H1 (cell line): ENCODE results near the gene OR13J1. TPM values are rescaled to one million over a fixed set of nuclear protein-coding genes. Genes with fewer than 3 reads are reported as not detected.

Experiments used
- CTCF ChIA-PET: fragments of 300-600 bp; sonication (Branson Sonifier 250); formaldehyde crosslinking; loops from one replicate; lab custom pipeline; 2021; ENCODE audit not compliant: partially characterized antibody; lab: Charles Lee
- POLR2A ChIA-PET: fragments of 300-600 bp; sonication (Branson Sonifier 250); formaldehyde crosslinking; loops from one replicate; lab custom pipeline; 2021; ENCODE audit warnings: inconsistent platforms; ENCODE audit not compliant: partially characterized antibody; lab: Charles Lee
- DNase-seq, 2 experiments: peaks; one replicate each; pipeline versions ENCODE4 v3.0.0 to v3.0.0-alpha.2; 2010 to 2022; ENCODE audit warnings: low spot score in 2 of 2, low read depth in 1 of 2, mixed read lengths in 1 of 2
- FAIRE-seq: peaks from 2 replicates; lab custom pipeline; 2011; peaks lifted over from hg19 to GRCh38; lab: Jason Lieb, UNC
- H2AFZ ChIP-seq: 2 replicates; pipeline ENCODE4 v1.8.1; 2012; ENCODE audit warnings: low read length, inconsistent platforms
- H2AK5ac ChIP-seq: 2 replicates; pipeline ENCODE4 v1.6.1; 2013; ENCODE audit warnings: low read depth, low read length
- H2BK120ac ChIP-seq: replicated peaks from 2 replicates; pipeline ENCODE3; 2013; ENCODE audit warnings: low read depth, low read length, inconsistent platforms
- H2BK12ac ChIP-seq: 2 replicates; pipeline ENCODE4 v1.6.1; 2013; ENCODE audit warnings: low read depth, low read length
- H2BK15ac ChIP-seq: 2 replicates; pipeline ENCODE4 v1.6.1; 2013; ENCODE audit warnings: low read length
- H2BK20ac ChIP-seq: 2 replicates; pipeline ENCODE4 v1.6.1; 2013; ENCODE audit warnings: low read length
- H2BK5ac ChIP-seq: 2 replicates; pipeline ENCODE4 v1.6.1; 2013; ENCODE audit warnings: low read depth, low read length
- H3K14ac ChIP-seq: 2 replicates; pipeline ENCODE4 v1.6.1; 2013; ENCODE audit warnings: inconsistent platforms; ENCODE audit not compliant: insufficient read length
- H3K18ac ChIP-seq: 2 replicates; pipeline ENCODE4 v1.6.1; 2013; ENCODE audit warnings: low read length; ENCODE audit errors: extremely low read depth
- H3K23ac ChIP-seq: 2 replicates; pipeline ENCODE4 v1.6.1; 2013; ENCODE audit warnings: inconsistent platforms; ENCODE audit not compliant: insufficient read length
- H3K23me2 ChIP-seq: 2 replicates; pipeline ENCODE4 v1.6.1; 2013; ENCODE audit warnings: low read depth, low read length
- H3K27ac ChIP-seq: 2 replicates; pipeline ENCODE4 v1.6.1; 2011; ENCODE audit warnings: low read depth, low read length, inconsistent platforms
- H3K27me3 ChIP-seq, 4 experiments: replicated peaks in 1 of 4; 1 replicate in 1 of 4; 2 replicates in 3 of 4; pipeline versions ENCODE4 v1.6.1 to v1.8.1; 2011 to 2013; ENCODE audit warnings: low read length in 3 of 4, mild to moderate bottlenecking in 3 of 4, inconsistent platforms in 2 of 4, mixed read lengths in 2 of 4, moderate library complexity in 1 of 4; ENCODE audit not compliant: control insufficient read depth in 3 of 4, insufficient read depth in 3 of 4; ENCODE audit errors: extremely low read depth in 1 of 4
- H3K36me3 ChIP-seq, 4 experiments: 2 replicates each; pipeline versions ENCODE4 v1.6.1 to v1.8.1; 2011 to 2013; ENCODE audit warnings: mild to moderate bottlenecking in 4 of 4, low read length in 3 of 4, moderate library complexity in 2 of 4, control low read depth in 1 of 4, inconsistent platforms in 1 of 4; ENCODE audit not compliant: insufficient read depth in 4 of 4, control insufficient read depth in 2 of 4
- H3K4ac ChIP-seq: replicated peaks from 2 replicates; pipeline ENCODE3; 2013; ENCODE audit warnings: low read length, low read depth, mixed read lengths, inconsistent platforms; ENCODE audit not compliant: insufficient read length
- H3K4me1 ChIP-seq, 4 experiments: replicated peaks in 1 of 4; 1 replicate in 1 of 4; 2 replicates in 3 of 4; pipeline versions ENCODE4 v1.6.1 to v1.8.1; 2011 to 2013; ENCODE audit warnings: low read length in 3 of 4, inconsistent platforms in 2 of 4, mixed read lengths in 1 of 4; ENCODE audit not compliant: insufficient read depth in 4 of 4, control insufficient read depth in 3 of 4
- H3K4me2 ChIP-seq, 2 experiments: 2 replicates each; pipeline versions ENCODE4 v1.6.1 to v1.8.1; 2011 to 2013; ENCODE audit warnings: low read depth in 2 of 2, low read length in 2 of 2, control low read depth in 1 of 2, inconsistent platforms in 1 of 2, mild to moderate bottlenecking in 1 of 2; ENCODE audit not compliant: insufficient read depth in 1 of 2
- H3K4me3 ChIP-seq, 4 experiments: fragments of 200-600, 300-600 bp in 1 of 4; sonication (generic), shearing (Covaris generic), sonication (Bioruptor Twin) in 1 of 4; 2 replicates each; pipeline versions ENCODE4 v1.5.1 to v1.8.1; 2011 to 2016; ENCODE audit warnings: low read length in 4 of 4, low read depth in 3 of 4, control low read depth in 2 of 4, inconsistent platforms in 2 of 4, mild to moderate bottlenecking in 2 of 4, mixed read lengths in 1 of 4, moderate library complexity in 1 of 4; ENCODE audit not compliant: insufficient read depth in 2 of 4; ENCODE audit errors: extremely low read depth in 1 of 4
- H3K56ac ChIP-seq: replicated peaks from 2 replicates; pipeline ENCODE3; 2013; ENCODE audit warnings: low read depth, mild to moderate bottlenecking, mixed read lengths, low read length, inconsistent platforms; ENCODE audit not compliant: insufficient read length
- H3K79me1 ChIP-seq: 2 replicates; pipeline ENCODE4 v1.6.1; 2013; ENCODE audit warnings: low read depth, low read length, control low read depth
- H3K79me2 ChIP-seq, 2 experiments: 2 replicates each; pipeline versions ENCODE4 v1.6.1 to v1.8.1; 2012 to 2013; ENCODE audit warnings: low read length in 2 of 2, mild to moderate bottlenecking in 2 of 2, inconsistent platforms in 1 of 2; ENCODE audit not compliant: insufficient read depth in 2 of 2, control insufficient read depth in 1 of 2
- H3K9ac ChIP-seq, 4 experiments: replicated peaks in 1 of 4; 1 replicate in 1 of 4; 2 replicates in 3 of 4; pipeline versions ENCODE4 v1.6.1 to v1.8.1; 2011 to 2013; ENCODE audit warnings: low read depth in 3 of 4, low read length in 3 of 4, control low read depth in 2 of 4, mild to moderate bottlenecking in 2 of 4, moderate library complexity in 2 of 4, inconsistent platforms in 1 of 4; ENCODE audit errors: extremely low read depth in 1 of 4
- H3K9me3 ChIP-seq, 2 experiments: 2 replicates each; pipeline versions ENCODE4 v1.6.1 to v1.8.1; 2012 to 2013; ENCODE audit warnings: mild to moderate bottlenecking in 2 of 2, moderate library complexity in 2 of 2, control low read depth in 1 of 2, inconsistent platforms in 1 of 2, low read depth in 1 of 2, low read length in 1 of 2, mixed read lengths in 1 of 2; ENCODE audit not compliant: insufficient read depth in 2 of 2
- H4K20me1 ChIP-seq, 2 experiments: replicated peaks in 1 of 2; 2 replicates each; pipeline versions ENCODE3 to v1.8.1; 2011 to 2013; ENCODE audit warnings: inconsistent platforms in 2 of 2, low read length in 2 of 2, mild to moderate bottlenecking in 1 of 2; ENCODE audit not compliant: insufficient read depth in 2 of 2, control insufficient read depth in 1 of 2
- H4K5ac ChIP-seq: 2 replicates; pipeline ENCODE4 v1.6.1; 2013; ENCODE audit warnings: low read length, low read depth, mixed read lengths, inconsistent platforms; ENCODE audit not compliant: insufficient read length
- H4K8ac ChIP-seq: 2 replicates; pipeline ENCODE4 v1.8.0; 2013; ENCODE audit warnings: mild to moderate bottlenecking, moderate library complexity, low read length, inconsistent platforms; ENCODE audit not compliant: insufficient read depth; ENCODE audit errors: extremely low read depth
- H4K91ac ChIP-seq: replicated peaks from 2 replicates; pipeline ENCODE3; 2013; ENCODE audit warnings: low read length, mixed read lengths, inconsistent platforms; ENCODE audit not compliant: insufficient read length
- CHD1 ChIP-seq: IDR thresholded peaks from 2 replicates; pipeline ENCODE4 v1.6.1; 2012; ENCODE audit warnings: low read depth, low read length, improper control_type of control experiment
- CHD2 ChIP-seq: IDR thresholded peaks from 2 replicates; pipeline ENCODE4 v1.6.1; 2012; ENCODE audit warnings: low read length, improper control_type of control experiment
- EZH2 ChIP-seq: fragments of 200-600 bp; sonication (generic); IDR thresholded peaks from 2 replicates; pipeline ENCODE4 v1.7.1; 2012; ENCODE audit warnings: low read depth, mild to moderate bottlenecking, moderate library complexity, low read length, inconsistent platforms; ENCODE audit not compliant: severe bottlenecking
- FOSL1 ChIP-seq: IDR thresholded peaks from 2 replicates; pipeline ENCODE4 v1.6.1; 2011; ENCODE audit warnings: mild to moderate bottlenecking, low read depth, low read length, moderate library complexity; ENCODE audit not compliant: insufficient read depth
- JUND ChIP-seq: IDR thresholded peaks from 2 replicates; pipeline ENCODE4 v1.6.1; 2011; ENCODE audit warnings: mild to moderate bottlenecking, improper control_type of control experiment, low read length
- KDM1A ChIP-seq: fragments of 200-600, 300-600 bp; sonication (generic); IDR thresholded peaks from 2 replicates; pipeline ENCODE4 v1.7.1; 2016; ENCODE audit warnings: mild to moderate bottlenecking, low read length, borderline replicate concordance
- KDM5A ChIP-seq: fragments of 200-600 bp; IDR thresholded peaks from 2 replicates; pipeline ENCODE4 v1.7.1; 2012; ENCODE audit warnings: mild to moderate bottlenecking, low read length, inconsistent platforms, mixed read lengths
- PHF8 ChIP-seq: fragments of 200-600 bp; sonication (generic); conservative IDR thresholded peaks from 2 replicates; pipeline ENCODE4 v1.7.1; 2012; ENCODE audit warnings: low read depth, mild to moderate bottlenecking, inconsistent platforms, low read length, moderate library complexity
- SIRT6 ChIP-seq: IDR thresholded peaks from one replicate; pipeline ENCODE4 v1.7.1; 2012; ENCODE audit warnings: low read length, inconsistent platforms
- SRF ChIP-seq: IDR thresholded peaks from 2 replicates; pipeline ENCODE4 v1.6.1; 2011; ENCODE audit warnings: mild to moderate bottlenecking, low read depth, low read length, moderate library complexity
- TAF1 ChIP-seq: IDR thresholded peaks from 2 replicates; pipeline ENCODE4 v1.6.1; 2011; ENCODE audit warnings: mild to moderate bottlenecking, low read depth, low read length
- WGBS, 2 experiments: shearing (Covaris generic) in 1 of 2; methylation state at CpG; one replicate each; pipeline versions ENCODE4 v1.1.6 to v1.1.7; 2013 to 2015; ENCODE audit warnings: low lambda C conversion rate in 2 of 2, mixed read lengths in 2 of 2, inconsistent platforms in 1 of 2, low coverage in 1 of 2, missing lambda C conversion rate in 1 of 2; ENCODE audit not compliant: insufficient replicate concordance in 2 of 2, insufficient coverage in 1 of 2, insufficient read length in 1 of 2; ENCODE audit errors: extremely low coverage in 1 of 2, missing lambda C conversion rate in 1 of 2; 5-methylcytosine and 5-hydroxymethylcytosine counted together
- polyA plus RNA-seq, 7 experiments: library from polyadenylated mRNA; depleted of rRNA in 3 of 7; stranded (reverse) in 5 of 7; unstranded in 2 of 7; fragments of >200 nt in 5 of 7; fragments of 200-250 nt in 2 of 7; gene quantifications; 1 replicate in 5 of 7; 2 replicates in 1 of 7; 4 replicates in 1 of 7; pipeline versions ENCODE4 v1.2.1 to v1.2.3, GENCODE V29; 2011 to 2013; ENCODE audit warnings: missing spikeins in 2 of 7, mixed read lengths in 2 of 7
- total RNA-seq: library from RNA; stranded (reverse); fragmentation: NEBNext Ultra II Directional; extraction: Animal tissue kit (Norgen Biotek cat#: 25700); gene quantifications from 2 replicates; pipeline ENCODE4 v1.2.1, GENCODE V29; 2021
- TF ChIP-seq, protein P1 (sequence below): IDR thresholded peaks from 2 replicates; pipeline ENCODE4 v1.6.1; 2011; ENCODE audit warnings: low read depth, mild to moderate bottlenecking, low read length; ENCODE audit not compliant: insufficient read depth
- TF ChIP-seq, protein P2 (sequence below): IDR thresholded peaks from 2 replicates; pipeline ENCODE4 v1.6.1; 2012; ENCODE audit warnings: inconsistent platforms

The OR13J1 gene
- total and polyA plus RNA-seq, 2 of the 8 experiments (the other 6 are each of a cell fraction or from before 2014, with no cell fraction given) = not detected

DNA sequence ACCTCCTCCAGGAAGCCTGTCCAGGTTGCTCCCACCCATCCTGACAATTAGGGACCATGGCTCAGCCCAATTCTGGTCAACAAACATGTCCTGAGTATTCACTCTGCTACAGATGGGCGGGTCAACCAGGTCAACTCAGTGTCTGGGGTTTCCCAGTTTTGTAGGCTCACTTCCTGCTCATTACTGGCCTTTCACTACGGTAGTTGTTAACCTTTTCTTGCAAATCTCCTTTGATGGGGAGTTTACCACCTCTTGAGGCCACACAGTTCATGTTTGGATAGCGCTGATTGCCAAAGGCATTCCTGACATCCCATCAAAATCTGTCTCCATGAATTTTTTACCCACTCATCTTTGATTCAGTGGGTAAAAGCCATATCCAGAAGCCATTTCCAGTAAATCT is 27.4 kb downstream of the OR13J1 start:
- no peak overlapping the region for H3K9ac ChIP-seq
- no peak overlapping the region for H4K91ac ChIP-seq
- ChIA-PET CTCF (interaction anchor here (1.0 to 16.5 kb wide), 4 partner anchors 14 to 39 kb away, joined by 5 to 172 read pairs (median 23); partner anchors contain the start of genes FAM221B and TMEM8B), POLR2A (interaction anchor here (0.6 to 1.4 kb wide), 4 partner anchors 11 to 1801 kb away, joined by 3 to 9 read pairs (median 3); no protein-coding TSS in a partner anchor)
- H2BK12ac ChIP-seq = no peak overlapping the region
- H3K4me1 ChIP-seq = peaks cover 11 to 25% (median 14%) of the 10 kb centered on the region in 4 experiments
- no peak overlapping the region for H3K4me3 ChIP-seq
- H3K14ac ChIP-seq = no peak overlapping the region
- no peak overlapping the region for H4K5ac ChIP-seq
- peaks cover 15% of the 10 kb centered on the region for H3K23me2 ChIP-seq
- H2BK5ac ChIP-seq = no peak overlapping the region
- H3K23ac ChIP-seq = no peak overlapping the region
- H3K9me3 ChIP-seq = no peaks in the 10 kb centered on the region
- no peak overlapping the region for H3K56ac ChIP-seq
- H2BK120ac ChIP-seq = no peak overlapping the region
- H4K8ac ChIP-seq = no peak overlapping the region
- no peak for DNase-seq
- H3K4me2 ChIP-seq = no peak overlapping the region
- 97% methylated on average over 3 of the region's 3 CpGs; no CpG with 5 or more reads in 1 of the 2 experiments for WGBS, 2 experiments
- H3K79me2 ChIP-seq = no peaks in the 10 kb centered on the region
- no peak overlapping the region for H3K4ac ChIP-seq
- no peak for FAIRE-seq
- no peak overlapping the region for H2AFZ ChIP-seq
- H2BK15ac ChIP-seq = 0 out of 2 replicates have a peak overlapping the region, but pooled peaks have one; percentile 2
- 0 out of 8 replicates have a peak, but pooled peaks cover 0 to 4% (median 0%) of the 10 kb centered on the region in 4 experiments for H3K36me3 ChIP-seq
- H3K79me1 ChIP-seq = no peaks in the 10 kb centered on the region; the same call in 1 of the 2 replicates
- no peak overlapping the region for H3K18ac ChIP-seq
- H4K20me1 ChIP-seq = no peaks in the 10 kb centered on the region
- H3K27me3 ChIP-seq = peaks cover 0 to 12% (median 9%) of the 10 kb centered on the region in 4 experiments; a peak in 6 of 7 replicates
- H3K27ac ChIP-seq = no peak overlapping the region
- no peak overlapping the region for H2AK5ac ChIP-seq
- H2BK20ac ChIP-seq = no peak overlapping the region
- TF ChIP-seq KDM5A (no peak), SRF (no peak), FOSL1 (no peak), JUND (no peak), CHD2 (no peak), PHF8 (no peak), TAF1 (no peak), EZH2 (no peak), SIRT6 (no peak), KDM1A (no peak), CHD1 (no peak)
- TF ChIP-seq, protein P1, sequence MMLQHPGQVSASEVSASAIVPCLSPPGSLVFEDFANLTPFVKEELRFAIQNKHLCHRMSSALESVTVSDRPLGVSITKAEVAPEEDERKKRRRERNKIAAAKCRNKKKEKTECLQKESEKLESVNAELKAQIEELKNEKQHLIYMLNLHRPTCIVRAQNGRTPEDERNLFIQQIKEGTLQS = no peak
- TF ChIP-seq, protein P2, sequence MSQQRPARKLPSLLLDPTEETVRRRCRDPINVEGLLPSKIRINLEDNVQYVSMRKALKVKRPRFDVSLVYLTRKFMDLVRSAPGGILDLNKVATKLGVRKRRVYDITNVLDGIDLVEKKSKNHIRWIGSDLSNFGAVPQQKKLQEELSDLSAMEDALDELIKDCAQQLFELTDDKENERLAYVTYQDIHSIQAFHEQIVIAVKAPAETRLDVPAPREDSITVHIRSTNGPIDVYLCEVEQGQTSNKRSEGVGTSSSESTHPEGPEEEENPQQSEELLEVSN = no peak
